GM18907 (cell line): Measurements from ENCODE around the gene JAG2.
"Not testable (repeated sequence)": the region's sequence is repeated elsewhere in the genome, so short reads cannot be mapped to it uniquely, and the experiment has no call there.

Experiments
- ATAC-seq: cut with Tn5 transposase; IDR thresholded peaks from one replicate; pipeline ENCODE4 v1.9.1; 2021; ENCODE audit warnings: mild to moderate bottlenecking, moderate library complexity; ENCODE audit not compliant: unreplicated experiment

The JAG2 gene

GRCh38 chr14:105123064-105123665 lies 45.4 kb downstream of the JAG2 start:
- no peak for ATAC-seq

- no peak for ATAC-seq
Measured at GRCh38 chr14:105120056-105120455, 48.5 kb downstream of the JAG2 start.

GRCh38 chr14:105119408-105120025 lies 49.1 kb downstream of the JAG2 start:
- no peak for ATAC-seq

- no peak for ATAC-seq
Measured at GRCh38 chr14:105118646-105119407, 49.7 kb downstream of the JAG2 start.

DNA sequence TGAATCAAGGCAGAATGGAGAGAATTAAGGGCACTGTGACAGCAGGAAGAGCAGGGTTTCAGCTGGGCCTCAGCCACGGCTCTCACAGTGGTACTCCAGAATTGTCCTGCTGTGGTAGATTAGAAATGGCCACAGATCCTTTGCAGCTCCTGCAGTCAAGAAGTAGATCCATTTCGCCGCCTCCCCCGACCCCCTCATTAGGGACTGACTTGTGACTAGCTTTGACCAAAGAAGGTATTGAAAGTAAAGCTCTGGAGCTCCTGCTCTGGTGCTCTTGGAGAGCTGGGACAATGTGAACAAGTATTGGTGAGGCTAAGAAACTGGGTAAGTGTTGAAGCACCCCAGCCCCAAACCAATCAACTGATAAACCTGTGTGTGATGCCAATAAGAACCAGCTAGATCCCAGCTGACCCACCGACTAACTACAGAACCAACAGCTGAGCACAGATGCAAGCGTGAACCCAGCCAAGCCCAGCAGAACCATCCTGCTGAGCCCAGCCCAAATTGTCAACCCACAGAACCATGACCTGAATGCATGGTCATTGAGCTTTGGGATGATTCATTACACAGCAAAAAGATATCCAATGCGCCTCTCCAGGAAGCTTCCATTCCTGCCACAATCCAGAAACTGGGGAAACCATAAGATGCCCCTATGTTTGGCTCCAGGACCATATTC lies 50.7 kb downstream of the JAG2 start:
- no peak for ATAC-seq

GRCh38 chr14:105117257-105117646 lies 51.3 kb downstream of the JAG2 start:
- ATAC-seq, result no peak

GRCh38 chr14:105116451-105117256 lies 51.9 kb downstream of the JAG2 start:
- no peak for ATAC-seq

GRCh38 chr14:105109243-105109642 lies 59.3 kb downstream of the JAG2 start:
- ATAC-seq, result not testable (repeated sequence)

- ATAC-seq, result no peak
Measured at GRCh38 chr14:105108516-105108864, 60.1 kb downstream of the JAG2 start.

DNA sequence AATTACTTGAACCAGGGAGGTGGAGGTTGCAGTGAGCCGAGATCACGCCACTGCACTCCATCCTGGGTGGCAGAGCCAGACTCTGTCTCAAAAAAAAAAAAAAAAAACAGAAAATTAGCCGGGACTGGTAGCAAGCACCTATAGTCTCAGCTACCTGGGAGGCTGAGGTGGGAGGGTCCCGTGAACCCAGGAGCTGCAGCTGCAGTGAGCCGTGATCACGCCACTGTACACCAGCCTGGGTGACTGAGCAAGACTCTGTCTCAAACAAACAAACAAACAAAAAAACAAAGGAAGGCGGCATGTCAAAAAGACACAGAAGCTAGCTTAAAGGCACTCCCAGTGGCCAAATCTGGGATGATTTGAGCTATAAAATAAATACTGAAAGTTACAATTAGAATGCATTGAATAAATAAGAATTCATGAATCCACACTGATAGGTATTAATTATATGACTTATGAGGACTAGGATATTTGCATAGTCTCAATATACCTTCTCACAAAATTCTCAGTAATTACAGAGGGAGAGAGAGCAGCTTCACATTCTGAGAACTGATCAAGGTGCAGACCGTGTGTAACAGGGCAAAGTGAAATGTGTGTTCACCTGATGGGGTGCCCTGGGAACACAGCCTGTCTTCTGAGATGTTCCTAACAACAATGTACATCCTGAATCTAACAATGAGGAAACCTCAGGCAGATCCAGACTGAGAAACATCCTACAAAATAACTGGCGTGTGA lies 60.6 kb downstream of the JAG2 start:
- ATAC-seq, result no peak

- no peak for ATAC-seq
Measured at GRCh38 chr14:105107351-105107750, 61.2 kb downstream of the JAG2 start.

GRCh38 chr14:105105158-105105557 lies 63.4 kb downstream of the JAG2 start:
- ATAC-seq, result no peak

- ATAC-seq, result no peak
Measured at GRCh38 chr14:105102893-105103292, 65.7 kb downstream of the JAG2 start.

DNA sequence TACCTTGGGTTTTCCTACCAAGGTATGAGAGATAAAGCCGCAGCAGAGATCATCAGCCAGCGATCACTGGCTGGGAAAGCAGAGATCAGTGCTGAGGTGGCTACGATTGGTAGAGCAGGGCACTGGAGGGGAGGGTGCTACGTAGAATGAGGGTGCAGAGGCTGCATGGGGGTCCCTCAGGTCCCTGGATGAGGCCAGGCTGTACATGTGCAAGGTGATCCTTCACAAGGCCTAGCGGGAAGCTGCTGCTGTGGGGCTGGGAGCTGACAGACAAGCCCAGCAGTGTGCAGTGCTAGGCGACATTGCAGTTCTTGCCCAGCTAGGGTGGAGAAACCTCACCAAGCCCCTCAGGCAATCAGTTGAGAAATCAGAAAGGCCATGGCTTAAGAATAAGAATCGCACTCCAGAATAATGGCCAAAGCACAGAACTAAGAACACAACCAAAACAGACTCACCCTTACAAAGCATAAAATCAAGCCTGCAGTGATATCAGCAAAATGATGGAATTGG lies 66.2 kb downstream of the JAG2 start:
- no peak for ATAC-seq

DNA sequence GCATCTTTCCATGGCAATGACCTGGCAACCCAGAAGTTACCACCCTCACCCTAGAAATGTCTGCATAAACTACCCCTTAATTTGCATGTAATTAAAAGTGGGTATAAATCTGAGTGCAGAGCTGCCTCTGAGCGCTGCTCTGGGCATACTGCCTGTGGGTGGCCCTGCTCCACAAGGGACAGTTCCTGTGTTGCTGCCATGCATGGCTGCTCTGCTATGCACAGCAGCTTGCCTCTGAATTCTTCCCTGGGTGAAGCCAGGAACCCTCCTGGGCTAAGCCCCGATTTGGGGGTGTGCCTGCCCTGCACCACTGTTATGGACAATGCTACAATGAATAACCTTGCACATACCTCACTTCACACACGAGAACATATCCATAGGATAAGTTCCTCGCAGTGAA lies 67.7 kb downstream of the JAG2 start:
- ATAC-seq, result no peak

GRCh38 chr14:105099778-105100177 lies 68.8 kb downstream of the JAG2 start:
- ATAC-seq, result no peak

GRCh38 chr14:105098316-105098715 lies 70.3 kb downstream of the JAG2 start:
- ATAC-seq, result no peak

- no peak for ATAC-seq
Measured at GRCh38 chr14:105097794-105098127, 70.8 kb downstream of the JAG2 start.

GRCh38 chr14:105096206-105096875 lies 72.2 kb downstream of the JAG2 start:
- no peak for ATAC-seq
